H1 (cell line): Measurements from ENCODE around the gene GAGE12E. TPM values are rescaled to one million over a fixed set of nuclear protein-coding genes. Genes with fewer than 3 reads are reported as not detected.
"Not testable (repeated sequence)": the region's sequence is repeated elsewhere in the genome, so short reads cannot be mapped to it uniquely, and the experiment has no call there.

ENCODE experiments used
- CTCF ChIA-PET: fragments of 300-600 bp; sonication (Branson Sonifier 250); formaldehyde crosslinking; loops from one replicate; lab custom pipeline; 2021; ENCODE audit not compliant: partially characterized antibody; lab: Charles Lee
- POLR2A ChIA-PET: fragments of 300-600 bp; sonication (Branson Sonifier 250); formaldehyde crosslinking; loops from one replicate; lab custom pipeline; 2021; ENCODE audit warnings: inconsistent platforms; ENCODE audit not compliant: partially characterized antibody; lab: Charles Lee
- DNase-seq, 2 experiments: peaks; one replicate each; pipeline versions ENCODE4 v3.0.0 to v3.0.0-alpha.2; 2010 to 2022; ENCODE audit warnings: low spot score in 2 of 2, low read depth in 1 of 2, mixed read lengths in 1 of 2
- FAIRE-seq: peaks from 2 replicates; lab custom pipeline; 2011; peaks lifted over from hg19 to GRCh38; lab: Jason Lieb, UNC
- H2AFZ ChIP-seq: 2 replicates; pipeline ENCODE4 v1.8.1; 2012; ENCODE audit warnings: low read length, inconsistent platforms
- H2AK5ac ChIP-seq: 2 replicates; pipeline ENCODE4 v1.6.1; 2013; ENCODE audit warnings: low read depth, low read length
- H2BK120ac ChIP-seq: replicated peaks from 2 replicates; pipeline ENCODE3; 2013; ENCODE audit warnings: low read depth, low read length, inconsistent platforms
- H2BK12ac ChIP-seq: 2 replicates; pipeline ENCODE4 v1.6.1; 2013; ENCODE audit warnings: low read depth, low read length
- H2BK15ac ChIP-seq: 2 replicates; pipeline ENCODE4 v1.6.1; 2013; ENCODE audit warnings: low read length
- H2BK20ac ChIP-seq: 2 replicates; pipeline ENCODE4 v1.6.1; 2013; ENCODE audit warnings: low read length
- H2BK5ac ChIP-seq: 2 replicates; pipeline ENCODE4 v1.6.1; 2013; ENCODE audit warnings: low read depth, low read length
- H3K14ac ChIP-seq: 2 replicates; pipeline ENCODE4 v1.6.1; 2013; ENCODE audit warnings: inconsistent platforms; ENCODE audit not compliant: insufficient read length
- H3K18ac ChIP-seq: 2 replicates; pipeline ENCODE4 v1.6.1; 2013; ENCODE audit warnings: low read length; ENCODE audit errors: extremely low read depth
- H3K23ac ChIP-seq: 2 replicates; pipeline ENCODE4 v1.6.1; 2013; ENCODE audit warnings: inconsistent platforms; ENCODE audit not compliant: insufficient read length
- H3K23me2 ChIP-seq: 2 replicates; pipeline ENCODE4 v1.6.1; 2013; ENCODE audit warnings: low read depth, low read length
- H3K27ac ChIP-seq: 2 replicates; pipeline ENCODE4 v1.6.1; 2011; ENCODE audit warnings: low read depth, low read length, inconsistent platforms
- H3K27me3 ChIP-seq, 4 experiments: replicated peaks in 1 of 4; 1 replicate in 1 of 4; 2 replicates in 3 of 4; pipeline versions ENCODE4 v1.6.1 to v1.8.1; 2011 to 2013; ENCODE audit warnings: low read length in 3 of 4, mild to moderate bottlenecking in 3 of 4, inconsistent platforms in 2 of 4, mixed read lengths in 2 of 4, moderate library complexity in 1 of 4; ENCODE audit not compliant: control insufficient read depth in 3 of 4, insufficient read depth in 3 of 4; ENCODE audit errors: extremely low read depth in 1 of 4
- H3K36me3 ChIP-seq, 4 experiments: 2 replicates each; pipeline versions ENCODE4 v1.6.1 to v1.8.1; 2011 to 2013; ENCODE audit warnings: mild to moderate bottlenecking in 4 of 4, low read length in 3 of 4, moderate library complexity in 2 of 4, control low read depth in 1 of 4, inconsistent platforms in 1 of 4; ENCODE audit not compliant: insufficient read depth in 4 of 4, control insufficient read depth in 2 of 4
- H3K4ac ChIP-seq: replicated peaks from 2 replicates; pipeline ENCODE3; 2013; ENCODE audit warnings: low read length, low read depth, mixed read lengths, inconsistent platforms; ENCODE audit not compliant: insufficient read length
- H3K4me1 ChIP-seq, 4 experiments: replicated peaks in 1 of 4; 1 replicate in 1 of 4; 2 replicates in 3 of 4; pipeline versions ENCODE4 v1.6.1 to v1.8.1; 2011 to 2013; ENCODE audit warnings: low read length in 3 of 4, inconsistent platforms in 2 of 4, mixed read lengths in 1 of 4; ENCODE audit not compliant: insufficient read depth in 4 of 4, control insufficient read depth in 3 of 4
- H3K4me2 ChIP-seq, 2 experiments: 2 replicates each; pipeline versions ENCODE4 v1.6.1 to v1.8.1; 2011 to 2013; ENCODE audit warnings: low read depth in 2 of 2, low read length in 2 of 2, control low read depth in 1 of 2, inconsistent platforms in 1 of 2, mild to moderate bottlenecking in 1 of 2; ENCODE audit not compliant: insufficient read depth in 1 of 2
- H3K4me3 ChIP-seq, 4 experiments: fragments of 200-600, 300-600 bp in 1 of 4; sonication (generic), shearing (Covaris generic), sonication (Bioruptor Twin) in 1 of 4; 2 replicates each; pipeline versions ENCODE4 v1.5.1 to v1.8.1; 2011 to 2016; ENCODE audit warnings: low read length in 4 of 4, low read depth in 3 of 4, control low read depth in 2 of 4, inconsistent platforms in 2 of 4, mild to moderate bottlenecking in 2 of 4, mixed read lengths in 1 of 4, moderate library complexity in 1 of 4; ENCODE audit not compliant: insufficient read depth in 2 of 4; ENCODE audit errors: extremely low read depth in 1 of 4
- H3K56ac ChIP-seq: replicated peaks from 2 replicates; pipeline ENCODE3; 2013; ENCODE audit warnings: low read depth, mild to moderate bottlenecking, mixed read lengths, low read length, inconsistent platforms; ENCODE audit not compliant: insufficient read length
- H3K79me1 ChIP-seq: 2 replicates; pipeline ENCODE4 v1.6.1; 2013; ENCODE audit warnings: low read depth, low read length, control low read depth
- H3K79me2 ChIP-seq, 2 experiments: 2 replicates each; pipeline versions ENCODE4 v1.6.1 to v1.8.1; 2012 to 2013; ENCODE audit warnings: low read length in 2 of 2, mild to moderate bottlenecking in 2 of 2, inconsistent platforms in 1 of 2; ENCODE audit not compliant: insufficient read depth in 2 of 2, control insufficient read depth in 1 of 2
- H3K9ac ChIP-seq, 4 experiments: replicated peaks in 1 of 4; 1 replicate in 1 of 4; 2 replicates in 3 of 4; pipeline versions ENCODE4 v1.6.1 to v1.8.1; 2011 to 2013; ENCODE audit warnings: low read depth in 3 of 4, low read length in 3 of 4, control low read depth in 2 of 4, mild to moderate bottlenecking in 2 of 4, moderate library complexity in 2 of 4, inconsistent platforms in 1 of 4; ENCODE audit errors: extremely low read depth in 1 of 4
- H3K9me3 ChIP-seq, 2 experiments: 2 replicates each; pipeline versions ENCODE4 v1.6.1 to v1.8.1; 2012 to 2013; ENCODE audit warnings: mild to moderate bottlenecking in 2 of 2, moderate library complexity in 2 of 2, control low read depth in 1 of 2, inconsistent platforms in 1 of 2, low read depth in 1 of 2, low read length in 1 of 2, mixed read lengths in 1 of 2; ENCODE audit not compliant: insufficient read depth in 2 of 2
- H4K20me1 ChIP-seq, 2 experiments: replicated peaks in 1 of 2; 2 replicates each; pipeline versions ENCODE3 to v1.8.1; 2011 to 2013; ENCODE audit warnings: inconsistent platforms in 2 of 2, low read length in 2 of 2, mild to moderate bottlenecking in 1 of 2; ENCODE audit not compliant: insufficient read depth in 2 of 2, control insufficient read depth in 1 of 2
- H4K5ac ChIP-seq: 2 replicates; pipeline ENCODE4 v1.6.1; 2013; ENCODE audit warnings: low read length, low read depth, mixed read lengths, inconsistent platforms; ENCODE audit not compliant: insufficient read length
- H4K8ac ChIP-seq: 2 replicates; pipeline ENCODE4 v1.8.0; 2013; ENCODE audit warnings: mild to moderate bottlenecking, moderate library complexity, low read length, inconsistent platforms; ENCODE audit not compliant: insufficient read depth; ENCODE audit errors: extremely low read depth
- H4K91ac ChIP-seq: replicated peaks from 2 replicates; pipeline ENCODE3; 2013; ENCODE audit warnings: low read length, mixed read lengths, inconsistent platforms; ENCODE audit not compliant: insufficient read length
- WGBS, 2 experiments: shearing (Covaris generic) in 1 of 2; methylation state at CpG; one replicate each; pipeline versions ENCODE4 v1.1.6 to v1.1.7; 2013 to 2015; ENCODE audit warnings: low lambda C conversion rate in 2 of 2, mixed read lengths in 2 of 2, inconsistent platforms in 1 of 2, low coverage in 1 of 2, missing lambda C conversion rate in 1 of 2; ENCODE audit not compliant: insufficient replicate concordance in 2 of 2, insufficient coverage in 1 of 2, insufficient read length in 1 of 2; ENCODE audit errors: extremely low coverage in 1 of 2, missing lambda C conversion rate in 1 of 2; 5-methylcytosine and 5-hydroxymethylcytosine counted together
- polyA plus RNA-seq, 7 experiments: library from polyadenylated mRNA; depleted of rRNA in 3 of 7; stranded (reverse) in 5 of 7; unstranded in 2 of 7; fragments of >200 nt in 5 of 7; fragments of 200-250 nt in 2 of 7; gene quantifications; 1 replicate in 5 of 7; 2 replicates in 1 of 7; 4 replicates in 1 of 7; pipeline versions ENCODE4 v1.2.1 to v1.2.3, GENCODE V29; 2011 to 2013; ENCODE audit warnings: missing spikeins in 2 of 7, mixed read lengths in 2 of 7
- small RNA-seq: library from polyadenylated mRNA; stranded (forward); fragments of <200 nt; extraction: miRNeasy Mini kit (QIAGEN cat#:217004); gene quantifications from one replicate; pipeline ENCODE3, GENCODE V24; 2013; ENCODE audit not compliant: insufficient read depth
- total RNA-seq: library from RNA; stranded (reverse); fragmentation: NEBNext Ultra II Directional; extraction: Animal tissue kit (Norgen Biotek cat#: 25700); gene quantifications from 2 replicates; pipeline ENCODE4 v1.2.1, GENCODE V29; 2021

The GAGE12E gene
- total and polyA plus RNA-seq, 2 of the 8 experiments (the other 6 are each of a cell fraction or from before 2014, with no cell fraction given) = not detected

DNA sequence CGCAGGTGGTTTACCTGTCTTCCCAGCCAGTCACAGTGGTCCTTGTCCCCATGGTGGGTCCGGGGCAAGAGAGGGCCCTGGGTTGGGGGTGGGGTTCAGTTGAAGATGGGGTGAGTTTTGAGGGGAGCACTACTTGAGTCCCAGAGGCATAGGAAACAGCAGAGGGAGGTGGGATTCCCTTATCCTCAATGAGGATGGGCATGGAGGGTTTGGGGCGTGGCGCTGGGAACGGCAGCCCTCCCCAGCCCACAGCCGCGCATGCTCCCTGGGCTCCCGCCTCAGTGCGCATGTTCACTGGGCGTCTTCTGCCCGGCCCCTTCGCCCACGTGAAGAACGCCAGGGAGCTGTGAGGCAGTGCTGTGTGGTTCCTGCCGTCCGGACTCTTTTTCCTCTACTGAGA, 47.6 kb downstream of the GAGE12E start, which contains the start of gene GAGE1:
Gene GAGE1, plus strand, starts transcription at position 301 of the 400 bp plus-strand sequence. CDS start 1,155 bp downstream, outside the sequence.
- not testable (repeated sequence) for H2BK20ac ChIP-seq
- WGBS, 2 experiments = no CpG with 5 or more reads among the region's 16 CpGs

More for the DNA sequence above, 47.6 kb downstream of the GAGE12E start, which contains the start of gene GAGE1:
- H3K9me3 ChIP-seq, H3K4me2 ChIP-seq, H2AFZ ChIP-seq, H3K4me1 ChIP-seq, H2BK120ac ChIP-seq, DNase-seq, H2AK5ac ChIP-seq, H2BK5ac ChIP-seq, CTCF ChIA-PET, H3K56ac ChIP-seq, H3K79me1 ChIP-seq, H3K23me2 ChIP-seq, H3K23ac ChIP-seq, H4K20me1 ChIP-seq, H2BK12ac ChIP-seq, H3K4ac ChIP-seq, H3K9ac ChIP-seq, H4K91ac ChIP-seq, H2BK15ac ChIP-seq, H3K4me3 ChIP-seq, FAIRE-seq, H4K8ac ChIP-seq, H3K27ac ChIP-seq, POLR2A ChIA-PET, H3K18ac ChIP-seq, H3K14ac ChIP-seq, H3K79me2 ChIP-seq, H4K5ac ChIP-seq, H3K27me3 ChIP-seq, H3K36me3 ChIP-seq: not testable (repeated sequence)

Small RNAs within 50 kb of the gene (small RNA-seq; reads per million reads assigned to genes)
- not detected for gene GAGE12B

Other genes starting within 250 kb of the GAGE12E start
- not detected in 2 replicates for gene GAGE10, start 247.6 kb upstream of the GAGE12E start, total RNA-seq
- not detected in 2 replicates for gene GAGE10, start 247.6 kb upstream of the GAGE12E start, polyA plus RNA-seq (2011; rRNA removed)
- gene GAGE12J, start 229.3 kb upstream of the GAGE12E start, total RNA-seq = not detected in 2 replicates
- gene GAGE12J, start 229.3 kb upstream of the GAGE12E start, polyA plus RNA-seq (2011; rRNA removed) = not detected in 2 replicates
- not detected in 2 replicates for gene GAGE13, start 219.7 kb upstream of the GAGE12E start, total RNA-seq
- gene GAGE13, start 219.7 kb upstream of the GAGE12E start, polyA plus RNA-seq (2011; rRNA removed) = not detected in 2 replicates
- gene GAGE12C, start 19.1 kb upstream of the GAGE12E start, total RNA-seq = not detected in 2 replicates
- not detected in 2 replicates for gene GAGE12C, start 19.1 kb upstream of the GAGE12E start, polyA plus RNA-seq (2011; rRNA removed)
- not detected in 2 replicates for gene GAGE12D, start 9.6 kb upstream of the GAGE12E start, total RNA-seq
- gene GAGE12D, start 9.6 kb upstream of the GAGE12E start, polyA plus RNA-seq (2011; rRNA removed) = not detected in 2 replicates
- not detected in 2 replicates for gene GAGE12F, start 9.6 kb downstream of the GAGE12E start, total RNA-seq
- not detected in 2 replicates for gene GAGE12F, start 9.6 kb downstream of the GAGE12E start, polyA plus RNA-seq (2011; rRNA removed)
- gene GAGE12G, start 19.1 kb downstream of the GAGE12E start, total RNA-seq = not detected in 2 replicates
- gene GAGE12G, start 19.1 kb downstream of the GAGE12E start, polyA plus RNA-seq (2011; rRNA removed) = not detected in 2 replicates
- gene GAGE12H, start 28.7 kb downstream of the GAGE12E start, total RNA-seq = not detected in 2 replicates
- gene GAGE12H, start 28.7 kb downstream of the GAGE12E start, polyA plus RNA-seq (2011; rRNA removed) = not detected in 2 replicates
- gene GAGE2A, start 38.2 kb downstream of the GAGE12E start, total RNA-seq = not detected in 2 replicates
- gene GAGE2A, start 38.2 kb downstream of the GAGE12E start, polyA plus RNA-seq (2011; rRNA removed) = not detected in 2 replicates
- not detected in 2 replicates for gene GAGE1, start 47.7 kb downstream of the GAGE12E start, total RNA-seq
- gene GAGE1, start 47.7 kb downstream of the GAGE12E start, polyA plus RNA-seq (2011; rRNA removed) = not detected in 2 replicates
- gene PAGE1, start 144.7 kb downstream of the GAGE12E start, total RNA-seq = not detected in 2 replicates
- not detected in 2 replicates for gene PAGE1, start 144.7 kb downstream of the GAGE12E start, polyA plus RNA-seq (2011; rRNA removed)